GM03348 (cell line): ENCODE results near the gene FGF18.

Experiments
- DNase-seq: peaks from one replicate; pipeline ENCODE4 v3.0.0; 2012; ENCODE audit warnings: low spot score

The FGF18 gene

DNA sequence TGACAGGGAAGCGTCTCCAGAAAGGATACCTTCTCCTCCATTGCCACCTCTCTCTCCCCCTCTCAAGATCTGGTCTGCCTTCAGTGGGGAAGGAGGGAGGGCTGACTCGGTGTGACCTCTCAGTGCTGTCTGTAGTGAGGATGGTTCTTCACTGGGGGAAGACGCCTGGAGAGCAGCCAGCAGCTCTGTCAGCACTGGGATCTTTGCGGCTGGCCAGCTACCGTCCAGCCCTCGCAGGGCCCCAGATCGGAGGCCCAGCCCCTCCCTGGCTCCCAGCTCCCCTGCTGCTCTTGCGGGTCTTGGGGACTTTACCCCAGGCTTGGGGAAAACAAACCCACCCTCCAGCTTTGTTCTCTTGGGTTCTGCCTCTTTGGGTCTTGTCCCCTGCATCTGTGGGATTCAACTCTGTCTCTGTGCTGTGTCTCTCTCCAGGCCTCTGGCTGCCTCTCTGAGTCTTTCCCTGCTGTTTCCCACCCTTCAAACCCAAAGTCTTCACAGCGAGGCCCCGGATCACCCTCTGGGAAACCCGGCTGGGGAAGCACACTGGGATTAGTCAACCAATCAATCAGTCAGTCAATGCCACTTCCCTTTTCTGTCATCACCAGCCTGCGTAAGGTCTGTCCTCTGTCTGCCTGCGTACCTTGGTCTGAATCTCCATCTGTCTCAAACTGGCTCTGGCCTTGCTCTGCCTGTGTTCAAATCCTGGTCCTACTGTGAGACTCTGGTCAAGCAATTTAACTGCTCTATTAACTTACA lies 23.0 kb downstream of the FGF18 start:
- DNase-seq, result no peak

- no peak for DNase-seq
These were observed 25.1 kb downstream of the FGF18 start for GRCh38 chr5:171444582-171444981.

GRCh38 chr5:171445644-171446516 lies 26.4 kb downstream of the FGF18 start:
- peak; percentile 45 for DNase-seq

DNA sequence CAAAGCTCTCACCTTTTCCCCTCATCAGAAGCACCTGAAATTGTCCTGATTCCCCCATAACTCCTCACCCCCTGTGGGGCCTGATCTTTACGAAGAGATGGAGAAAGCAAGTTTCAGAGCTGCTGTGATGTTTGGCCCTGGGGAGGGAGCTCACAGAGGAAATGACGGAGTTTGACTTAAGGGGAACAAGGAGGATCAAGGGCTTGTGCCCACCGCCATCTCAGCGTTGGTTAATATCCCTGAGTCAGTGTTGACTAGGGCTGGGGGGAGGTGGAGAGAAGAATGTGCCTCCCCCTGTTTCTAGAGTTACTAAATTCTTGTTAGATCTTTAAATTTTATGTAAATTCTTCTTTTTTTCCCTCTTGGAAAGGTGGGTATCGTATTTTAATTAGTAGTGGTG lies 27.8 kb downstream of the FGF18 start:
- DNase-seq, result no peak

GRCh38 chr5:171449426-171449825 lies 30.0 kb downstream of the FGF18 start:
- no peak for DNase-seq

- DNase-seq, result peak; percentile 95
These were observed 31.2 kb downstream of the FGF18 start for GRCh38 chr5:171450423-171451331.

- DNase-seq, result no peak
These were observed 32.0 kb downstream of the FGF18 start for GRCh38 chr5:171451421-171451820.

DNA sequence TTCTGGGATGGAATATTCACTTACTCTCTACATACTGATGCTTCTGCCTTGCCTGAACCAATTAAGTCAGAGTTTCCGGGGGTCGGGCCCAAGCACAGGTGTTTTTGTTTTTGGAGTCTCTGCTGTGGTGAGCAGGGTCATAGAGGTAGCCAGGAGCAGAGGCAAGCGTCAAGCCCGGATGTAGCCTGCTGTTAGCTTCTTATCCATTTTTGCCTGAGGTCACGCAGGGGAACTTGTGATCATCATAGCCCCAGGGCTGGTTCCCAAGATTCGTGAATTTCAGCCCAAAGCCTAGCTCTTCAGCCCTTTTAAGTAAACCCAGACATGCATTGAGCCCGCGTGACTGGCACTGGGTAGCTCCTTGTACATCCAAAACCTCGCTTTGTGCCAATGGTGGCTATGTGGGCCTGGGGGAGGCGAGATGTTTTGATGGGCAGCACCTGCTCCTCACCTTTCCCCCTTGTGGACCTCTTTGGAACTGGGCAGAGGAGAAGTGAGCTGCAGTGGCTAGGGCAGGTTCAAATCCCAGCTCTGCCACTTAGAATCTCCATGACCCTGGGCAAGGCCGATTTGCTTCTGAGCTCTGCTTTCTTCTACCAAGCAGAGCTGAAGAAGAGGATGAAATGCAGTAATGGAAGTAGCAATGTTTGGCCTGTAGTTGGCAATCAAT lies 33.7 kb downstream of the FGF18 start:
- DNase-seq, result no peak

DNA sequence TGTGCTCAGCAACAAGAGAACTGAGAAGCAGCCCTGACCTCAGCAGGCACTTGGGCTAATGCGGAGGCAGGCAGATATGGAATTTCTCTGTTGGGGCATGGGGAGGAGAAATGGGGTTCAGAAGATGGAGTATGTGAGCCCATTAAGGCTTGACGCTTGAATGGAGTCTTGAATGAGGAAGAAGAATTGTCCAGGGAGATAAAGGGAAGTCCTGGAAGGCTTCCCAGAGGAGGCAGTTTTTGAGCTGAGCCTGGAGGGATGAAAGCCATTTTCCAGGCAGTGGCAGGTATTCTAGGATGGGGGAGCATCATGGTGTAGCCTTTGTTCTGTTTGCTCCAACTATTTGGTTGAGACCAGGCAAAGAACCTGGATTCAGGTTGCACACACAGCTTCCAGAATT lies 34.5 kb downstream of the FGF18 start:
- no peak for DNase-seq

- DNase-seq, result no peak
These were observed 35.1 kb downstream of the FGF18 start for GRCh38 chr5:171454549-171454948.

GRCh38 chr5:171455522-171455921 lies 36.1 kb downstream of the FGF18 start:
- no peak for DNase-seq

GRCh38 chr5:171457208-171457981 lies 37.9 kb downstream of the FGF18 start:
- no peak for DNase-seq

DNA sequence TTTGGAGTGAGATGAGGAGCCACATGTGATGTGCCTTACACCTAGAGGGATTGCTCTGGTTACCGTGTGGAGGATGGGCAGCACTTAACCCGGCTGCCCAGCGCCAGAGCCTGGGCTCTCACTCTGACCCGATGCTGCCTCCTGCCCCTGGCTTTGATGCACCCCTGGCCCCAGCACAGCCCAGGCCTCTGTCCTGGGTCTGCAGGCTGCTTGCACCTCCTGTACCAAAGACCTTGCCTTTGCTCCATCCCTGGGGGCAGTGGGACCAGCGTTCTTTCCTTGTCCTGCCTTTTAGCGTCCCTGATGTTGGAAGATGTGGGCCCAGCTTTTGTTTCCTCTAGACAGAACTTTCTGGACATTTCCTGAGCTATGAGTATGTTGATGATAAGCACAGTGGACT lies 40.4 kb downstream of the FGF18 start:
- no peak for DNase-seq

DNA sequence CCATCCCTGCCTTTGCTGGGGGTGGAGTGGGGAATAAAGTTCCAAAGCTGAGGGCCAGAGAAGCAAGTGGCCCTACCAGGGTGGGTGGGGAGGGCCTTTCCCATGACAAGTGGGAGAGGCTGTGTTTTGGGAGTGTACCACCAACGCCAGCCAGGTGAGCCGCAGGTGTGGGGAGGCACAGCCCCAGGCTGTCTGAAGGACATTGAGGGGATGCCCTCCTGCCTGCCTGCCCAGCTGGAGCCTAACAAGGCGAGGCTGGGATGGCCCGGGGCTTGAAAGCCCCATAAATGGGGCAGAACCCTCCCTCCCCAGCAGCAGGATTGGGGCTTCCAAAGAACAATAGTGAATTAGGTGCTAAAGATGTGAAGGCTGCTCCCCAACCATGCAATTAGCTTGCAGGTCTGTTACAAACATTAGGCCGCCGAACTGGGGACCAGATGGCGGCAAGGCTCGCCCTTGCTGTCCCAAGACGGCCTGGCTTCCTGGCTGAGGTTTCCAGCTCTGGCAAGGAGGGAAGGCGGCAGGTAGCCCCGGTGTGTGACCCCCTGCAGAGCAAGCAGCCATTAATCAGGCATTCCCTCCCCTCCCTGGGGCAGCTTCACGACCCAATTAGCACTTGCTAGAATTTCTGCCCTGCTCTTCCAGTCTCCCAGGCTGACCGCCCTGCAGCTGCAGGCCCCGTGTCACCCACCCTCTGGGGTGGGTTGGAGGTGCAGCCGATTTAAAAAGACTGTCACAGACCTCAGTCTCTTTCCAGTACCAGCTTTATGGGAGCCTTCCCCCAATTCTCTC lies 42.9 kb downstream of the FGF18 start:
- no peak for DNase-seq

DNA sequence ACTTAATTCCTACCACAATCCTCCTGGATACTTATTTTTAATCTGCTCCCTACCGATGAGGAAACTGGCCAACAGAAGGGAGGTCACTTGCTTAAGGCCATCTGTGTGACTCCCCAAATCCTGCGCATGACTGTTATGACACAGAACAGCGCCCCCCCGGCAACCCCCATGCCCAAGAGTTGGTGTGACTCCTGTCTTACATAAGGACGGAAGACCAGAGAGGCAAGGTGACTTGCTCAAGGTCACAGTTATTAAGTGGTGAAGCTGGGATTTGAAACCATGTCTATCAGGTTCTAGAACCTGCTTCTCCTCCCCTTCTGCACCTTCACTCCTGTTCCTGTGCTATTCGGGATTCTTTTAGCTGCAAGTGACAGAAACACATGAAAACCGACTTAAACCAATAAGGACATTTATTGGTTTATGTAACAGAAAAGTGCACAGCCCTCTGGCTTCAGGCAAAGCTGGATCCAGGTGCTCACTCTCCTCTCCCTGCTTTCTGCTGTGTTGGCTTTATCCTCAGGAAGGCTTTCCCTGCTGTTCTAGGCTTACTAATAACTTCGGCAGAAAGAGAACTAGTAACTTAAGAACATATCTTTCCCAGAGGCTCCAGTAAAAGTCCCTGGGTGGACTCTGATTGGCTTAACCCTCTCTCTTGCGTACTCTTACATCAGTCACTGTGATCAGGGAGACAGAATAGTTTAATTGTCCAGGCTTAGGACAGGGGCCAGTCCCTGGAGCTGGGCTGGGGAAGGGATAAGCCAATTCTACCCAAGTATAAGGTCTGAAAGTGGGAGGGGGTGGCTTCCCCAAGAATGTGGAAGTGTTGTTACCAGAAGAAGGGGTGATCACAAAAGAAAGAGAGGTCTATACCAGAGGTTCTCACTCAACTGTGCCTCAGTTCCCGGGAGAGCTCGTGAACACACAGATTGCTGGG lies 43.7 kb downstream of the FGF18 start:
- DNase-seq, result no peak

- no peak for DNase-seq
These were observed 44.4 kb downstream of the FGF18 start for GRCh38 chr5:171463862-171464229.

DNA sequence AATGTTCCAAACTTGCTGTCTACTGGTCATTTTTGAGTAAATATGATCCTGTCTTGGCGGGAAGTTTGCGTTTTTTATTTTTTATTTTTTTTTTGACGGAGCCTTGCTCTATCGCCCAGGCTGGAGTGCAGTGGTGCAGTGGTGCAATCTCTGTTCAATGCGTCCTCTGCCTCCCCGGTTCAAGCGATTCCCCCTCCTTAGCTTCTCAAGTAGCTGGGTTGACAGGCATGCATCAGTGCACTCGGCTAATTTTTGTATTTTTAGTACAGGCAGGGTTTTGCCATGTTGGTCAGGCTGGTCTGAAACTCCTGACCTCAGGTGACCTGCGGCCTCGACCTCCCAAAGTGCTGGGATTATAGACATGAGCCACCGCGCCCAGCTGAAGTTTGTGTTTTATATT lies 45.4 kb downstream of the FGF18 start:
- DNase-seq, result no peak

GRCh38 chr5:171467107-171467506 lies 47.7 kb downstream of the FGF18 start:
- DNase-seq, result no peak

DNA sequence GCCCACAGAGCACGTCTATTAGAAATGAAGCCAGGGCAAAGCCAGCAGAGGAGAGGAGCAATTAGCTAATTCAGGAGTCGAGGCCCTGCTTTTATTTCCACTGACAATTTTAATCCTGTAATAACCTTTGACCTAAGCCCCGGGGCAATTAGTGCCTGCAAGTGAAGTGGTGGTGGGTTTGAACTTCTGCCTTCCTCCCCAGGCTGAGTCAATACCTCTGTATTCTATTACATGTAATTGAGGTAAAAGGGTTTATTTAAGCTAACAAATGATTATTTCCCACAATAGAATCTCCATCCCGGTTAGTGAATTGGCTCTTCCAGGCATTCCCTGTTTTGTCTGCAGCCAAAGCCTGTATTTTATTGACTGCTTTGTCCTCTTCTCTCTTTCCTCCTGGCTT lies 49.9 kb downstream of the FGF18 start:
- DNase-seq, result no peak
